MV-4-11 (cell line): Measurements from ENCODE around the gene MAP3K5.
A peak's percentile ranks its signal among the peaks of the same experiment; 100 is the strongest.

Source experiments
- DNase-seq: peaks from one replicate; lab custom pipeline; 2025; lab: John Stamatoyannopoulos, UW

Gene MAP3K5

GRCh38 chr6:136683209-136683941 is 108.9 kb downstream of the MAP3K5 start:
- no peak for DNase-seq

- no peak for DNase-seq
Observed at GRCh38 chr6:136682292-136682691, 110.0 kb downstream of the MAP3K5 start.

GRCh38 chr6:136677822-136678221 is 114.5 kb downstream of the MAP3K5 start:
- DNase-seq: no peak

GRCh38 chr6:136677344-136677743 is 114.9 kb downstream of the MAP3K5 start:
- no peak for DNase-seq

GRCh38 chr6:136676075-136676474 is 116.2 kb downstream of the MAP3K5 start:
- DNase-seq: no peak

- DNase-seq: no peak
Observed at GRCh38 chr6:136673571-136673970, 118.7 kb downstream of the MAP3K5 start.

GRCh38 chr6:136672144-136672543 is 120.1 kb downstream of the MAP3K5 start:
- DNase-seq: no peak

GRCh38 chr6:136669299-136669699 is 123.0 kb downstream of the MAP3K5 start:
- peak; percentile 2 for DNase-seq

- DNase-seq: no peak
Observed at GRCh38 chr6:136668571-136668970, 123.7 kb downstream of the MAP3K5 start.

- DNase-seq: no peak
Observed at GRCh38 chr6:136666041-136666440, 126.2 kb downstream of the MAP3K5 start.

- no peak for DNase-seq
Observed at GRCh38 chr6:136662347-136663237, 129.7 kb downstream of the MAP3K5 start.

GRCh38 chr6:136660727-136661126 is 131.6 kb downstream of the MAP3K5 start:
- no peak for DNase-seq

GRCh38 chr6:136659991-136660499 is 132.2 kb downstream of the MAP3K5 start:
- DNase-seq: no peak

- DNase-seq: no peak
Observed at GRCh38 chr6:136658711-136659110, 133.6 kb downstream of the MAP3K5 start.

GRCh38 chr6:136657666-136658065 is 134.6 kb downstream of the MAP3K5 start:
- no peak for DNase-seq

- peak; percentile 65 for DNase-seq
Observed at GRCh38 chr6:136656121-136656520, 136.2 kb downstream of the MAP3K5 start.

- DNase-seq: no peak
Observed at GRCh38 chr6:136655239-136656014, 136.8 kb downstream of the MAP3K5 start.

GRCh38 chr6:136654086-136654485 is 138.2 kb downstream of the MAP3K5 start:
- DNase-seq: no peak

GRCh38 chr6:136652656-136653055 is 139.6 kb downstream of the MAP3K5 start:
- DNase-seq: no peak

- no peak for DNase-seq
Observed at GRCh38 chr6:136651982-136652381, 140.3 kb downstream of the MAP3K5 start.

- peak; percentile 10 for DNase-seq
Observed at GRCh38 chr6:136647363-136647852, 144.9 kb downstream of the MAP3K5 start.

- no peak for DNase-seq
Observed at GRCh38 chr6:136646377-136646776, 145.9 kb downstream of the MAP3K5 start.
